GM21360 (cell line): Measurements from ENCODE around the gene TOM1.

Source experiments
- ATAC-seq: cut with Tn5 transposase; IDR thresholded peaks from one replicate; pipeline ENCODE4 v1.9.1; 2021; ENCODE audit warnings: mild to moderate bottlenecking, moderate library complexity; ENCODE audit not compliant: unreplicated experiment

The TOM1 gene

GRCh38 chr22:35343664-35344550, 44.2 kb downstream of the TOM1 start:
- no peak for ATAC-seq

GRCh38 chr22:35344956-35345690, 45.4 kb downstream of the TOM1 start:
- ATAC-seq = no peak

DNA sequence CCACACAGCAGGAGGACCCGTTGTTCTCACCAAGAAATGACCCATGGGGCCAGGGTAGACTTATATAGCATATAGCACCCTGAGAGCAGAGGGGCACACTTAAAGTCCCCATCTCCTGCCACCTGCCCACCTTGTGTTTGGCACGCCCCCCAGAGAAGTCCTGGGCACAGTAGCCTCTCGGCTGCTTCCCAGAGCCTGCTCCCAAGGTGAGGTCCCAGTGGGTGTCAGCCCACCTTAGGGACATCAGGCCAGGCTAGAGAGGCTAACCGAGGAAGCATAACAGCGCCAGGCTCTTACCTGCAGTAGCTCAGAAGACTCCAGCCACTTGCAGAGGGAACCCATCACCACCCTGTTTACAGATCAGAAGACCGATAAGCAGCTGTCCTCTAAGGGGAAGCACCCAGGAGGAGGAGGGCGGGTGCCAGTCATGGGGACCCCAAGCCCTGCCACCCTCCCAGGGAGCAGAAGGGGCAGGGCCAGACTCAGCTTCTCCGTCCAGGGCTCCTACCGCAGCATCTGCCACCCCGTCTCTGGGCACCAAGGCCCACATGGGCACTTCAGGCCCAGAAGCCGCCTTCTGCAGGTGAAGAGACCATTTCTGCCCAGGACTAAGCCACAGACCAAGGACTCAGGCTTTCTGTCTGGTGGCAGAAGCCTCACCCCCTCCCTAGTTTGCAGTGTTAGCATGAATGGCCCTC, 46.3 kb downstream of the TOM1 start:
- no peak for ATAC-seq

DNA sequence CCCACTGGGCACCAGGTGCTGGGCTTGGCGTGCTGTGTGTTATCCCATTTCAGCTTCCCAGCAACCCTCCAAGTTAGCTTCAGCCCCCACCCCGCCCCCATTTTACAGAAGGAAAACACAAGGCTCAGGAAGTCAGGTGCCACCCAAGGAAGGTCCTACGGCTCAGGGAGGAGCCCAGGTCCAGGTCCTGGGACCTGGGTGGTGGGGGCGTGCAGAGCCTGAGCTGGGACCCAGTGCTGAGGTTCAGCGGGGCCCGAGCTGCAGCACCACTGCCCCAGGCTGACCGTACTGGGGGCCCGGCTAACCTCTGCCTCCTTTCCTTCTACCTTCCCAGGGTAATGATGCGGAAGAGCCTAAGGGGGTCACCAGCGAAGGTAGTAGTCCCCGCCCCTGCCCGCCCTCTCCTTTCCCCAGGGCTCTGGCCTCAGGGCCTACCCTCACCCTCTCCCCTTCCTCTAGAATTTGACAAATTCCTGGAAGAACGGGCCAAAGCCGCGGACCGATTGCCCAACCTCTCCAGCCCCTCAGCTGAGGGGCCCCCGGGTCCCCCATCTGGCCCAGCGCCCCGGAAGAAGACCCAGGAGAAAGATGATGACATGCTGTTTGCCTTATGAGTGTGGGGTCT, 47.0 kb downstream of the TOM1 start:
- ATAC-seq = no peak

GRCh38 chr22:35347462-35347861, 47.8 kb downstream of the TOM1 start:
- no peak for ATAC-seq

DNA sequence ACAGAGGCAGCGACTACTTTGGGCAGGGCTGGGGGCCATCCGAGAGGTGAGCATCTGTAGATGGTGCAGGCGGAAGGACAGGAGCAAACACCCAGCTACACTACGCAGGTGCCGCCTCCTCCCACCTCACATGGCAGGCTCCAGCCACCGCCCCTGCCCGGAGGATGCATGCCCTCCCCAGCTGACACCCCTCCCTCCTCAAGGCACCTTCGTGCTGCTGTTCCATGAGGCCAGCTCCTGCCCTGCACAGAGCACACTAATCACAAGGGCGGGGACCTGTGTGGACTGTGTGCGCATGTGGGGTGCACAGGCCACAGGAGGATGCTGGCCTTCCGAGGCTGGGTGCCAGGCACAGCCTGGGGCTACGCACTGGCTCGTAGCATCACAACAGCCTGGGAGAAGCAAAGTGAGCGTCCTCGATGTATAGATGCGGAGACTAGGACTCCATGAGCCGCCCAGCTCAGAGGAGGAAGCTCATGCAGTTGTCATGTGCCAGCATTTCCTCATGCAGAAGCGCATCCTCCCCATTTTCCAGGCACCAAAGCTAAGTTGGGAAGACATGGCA, 48.4 kb downstream of the TOM1 start:
- no peak for ATAC-seq

DNA sequence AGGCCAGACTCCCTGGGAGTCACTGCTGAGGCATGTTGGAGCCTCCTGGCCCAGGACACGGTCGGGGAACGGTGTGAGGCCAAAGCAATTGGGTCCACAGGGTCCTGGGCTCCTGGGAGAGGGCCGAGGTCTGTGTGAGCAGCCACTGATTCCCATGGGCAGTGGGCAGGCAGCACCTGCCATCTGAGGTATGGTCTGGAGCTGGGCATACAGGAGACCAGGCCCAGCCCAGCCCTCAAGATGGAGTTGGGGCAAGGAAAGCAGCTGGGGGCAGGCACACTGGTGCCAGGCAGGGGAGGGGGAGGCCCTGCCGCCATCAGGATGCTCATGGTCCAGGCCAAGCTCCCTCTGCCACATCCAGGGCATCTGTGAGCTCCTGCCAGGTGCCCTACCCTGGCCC, 49.0 kb downstream of the TOM1 start:
- no peak for ATAC-seq

- ATAC-seq = no peak
Observed at GRCh38 chr22:35349368-35349703, 49.6 kb downstream of the TOM1 start.

DNA sequence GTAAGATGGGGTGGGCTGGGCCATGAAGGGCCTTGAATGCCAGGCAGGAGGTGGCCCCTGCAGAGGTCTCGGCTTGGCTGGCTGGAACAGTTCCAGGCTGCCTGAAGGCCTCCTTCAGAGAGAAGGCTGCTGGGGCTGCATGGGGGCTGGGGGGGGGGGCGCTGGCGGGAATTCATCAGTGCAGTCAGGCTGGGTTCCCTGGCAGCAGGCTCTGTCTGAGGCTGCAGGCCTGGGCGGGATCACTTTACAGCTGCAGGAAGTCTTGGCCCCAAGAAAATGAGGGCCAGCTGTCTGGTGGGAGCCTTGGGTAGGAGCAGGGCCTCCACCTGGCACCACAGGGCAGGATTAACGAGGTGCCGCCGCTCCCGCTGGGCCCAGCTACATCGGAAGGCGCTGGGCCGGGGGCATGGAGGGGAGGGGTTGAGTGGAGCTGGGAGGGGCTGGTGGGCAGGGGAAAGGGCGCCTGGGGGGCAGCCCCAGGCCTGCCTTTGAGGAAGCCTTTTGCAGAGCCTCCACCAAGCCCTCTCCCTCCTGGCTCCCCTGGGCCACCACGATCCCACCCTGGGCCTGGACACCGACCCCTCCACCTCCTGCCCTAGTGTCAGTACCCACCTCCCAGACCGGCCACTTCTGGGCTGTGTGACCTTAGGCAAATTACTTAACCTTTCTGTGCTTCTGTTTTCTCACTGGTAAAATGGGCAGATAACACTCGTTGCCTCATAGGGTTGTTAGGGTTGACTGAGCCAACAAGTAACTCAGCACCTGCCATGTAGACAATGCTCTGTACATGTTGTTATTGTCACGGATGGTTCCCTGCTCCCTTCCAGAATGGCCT, 50.2 kb downstream of the TOM1 start:
- ATAC-seq = no peak

- ATAC-seq = peak; percentile 75
Observed at GRCh38 chr22:35350539-35351503, 51.1 kb downstream of the TOM1 start.

GRCh38 chr22:35352214-35353111, 52.8 kb downstream of the TOM1 start:
- no peak for ATAC-seq

GRCh38 chr22:35353318-35353717, 53.6 kb downstream of the TOM1 start:
- ATAC-seq = no peak

- ATAC-seq = no peak
Observed at GRCh38 chr22:35354068-35354467, 54.4 kb downstream of the TOM1 start.

- ATAC-seq = no peak
Observed at GRCh38 chr22:35357883-35358621, 58.4 kb downstream of the TOM1 start.

- no peak for ATAC-seq
Observed at GRCh38 chr22:35359380-35360065, 59.8 kb downstream of the TOM1 start.

DNA sequence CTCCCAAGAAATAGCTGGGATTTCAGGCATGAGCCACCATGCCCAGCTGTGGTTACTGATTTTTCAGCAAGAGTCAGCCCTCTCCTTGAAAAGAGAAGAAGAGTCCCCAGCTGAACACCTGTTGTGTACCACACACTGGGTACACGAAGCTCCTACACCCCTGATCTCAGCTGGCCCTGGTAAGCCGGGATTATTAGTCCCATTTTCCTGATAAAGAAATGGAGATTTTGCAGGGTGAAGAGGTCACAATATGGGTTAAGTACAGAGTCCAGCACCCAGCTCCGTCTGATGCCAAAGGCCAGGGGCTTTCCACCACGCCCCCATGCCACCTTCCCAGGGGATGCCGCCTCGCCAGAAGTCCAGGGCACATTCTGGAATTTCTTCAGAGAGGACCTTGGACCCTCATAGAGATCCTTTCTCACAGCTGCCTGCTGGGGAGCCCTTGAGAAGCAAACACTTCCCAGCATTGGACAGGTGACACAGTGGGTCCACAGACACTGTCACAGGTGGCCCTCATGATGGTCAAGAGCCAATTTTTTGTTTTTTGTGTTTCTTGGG, 61.4 kb downstream of the TOM1 start:
- no peak for ATAC-seq
